ENCODE measurements around the gene HOXA6.

HOXA6 gene

GRCh38 chr7:27160546-27161213 lies 13.1 kb upstream of the HOXA6 start:
- no peak for DNase-seq

- no peak for DNase-seq
These were observed 12.6 kb upstream of the HOXA6 start for GRCh38 chr7:27160145-27160545.

GRCh38 chr7:27159266-27160144 lies 11.9 kb upstream of the HOXA6 start:
- no peak for DNase-seq

GRCh38 chr7:27158436-27159265 lies 11.1 kb upstream of the HOXA6 start:
- DNase-seq = no peak

- no peak for DNase-seq
These were observed 10.3 kb upstream of the HOXA6 start for GRCh38 chr7:27157702-27158431.

DNA sequence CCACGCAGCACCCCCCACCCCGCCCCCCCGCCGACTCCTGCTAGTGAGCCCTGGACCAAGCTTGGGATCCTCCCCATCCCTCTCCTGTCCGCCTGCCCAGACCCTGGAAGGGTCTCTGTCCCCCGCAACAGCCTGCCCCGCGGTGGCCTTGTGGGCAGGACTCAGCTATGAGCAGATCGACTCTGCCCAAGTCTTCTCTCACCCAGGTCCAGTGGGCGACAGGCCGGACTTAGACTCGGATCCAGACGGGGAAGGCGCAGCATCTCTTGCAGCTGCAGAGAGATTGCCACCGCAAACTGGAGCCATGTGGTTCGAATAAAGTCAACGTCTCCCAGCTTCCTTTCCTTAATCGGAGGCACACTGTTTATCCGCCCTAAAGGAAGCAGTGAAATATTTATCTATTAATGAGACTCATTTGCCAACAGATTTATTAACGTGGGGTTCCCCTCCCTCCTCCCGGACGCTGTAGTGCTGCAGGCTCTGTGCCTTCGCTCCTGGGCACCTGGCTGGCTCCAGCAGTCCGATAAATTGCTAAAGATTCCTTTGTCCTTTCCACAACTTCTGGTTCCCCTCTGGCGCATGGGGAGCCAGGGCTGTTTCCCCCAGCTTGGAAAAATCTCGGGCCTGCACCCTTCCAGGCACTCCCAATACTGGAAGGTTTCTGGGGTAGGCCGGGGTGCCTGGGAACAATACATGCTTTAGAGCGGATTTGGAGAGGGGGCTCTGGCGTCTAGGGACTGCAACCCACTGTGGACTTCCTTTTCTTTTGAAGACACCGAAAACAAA lies 9.5 kb upstream of the HOXA6 start:
- DNase-seq = no peak

- DNase-seq = peak; percentile 38
These were observed 8.9 kb upstream of the HOXA6 start, which contains the start of gene HOXA7 for GRCh38 chr7:27156508-27156898. TSS of gene HOXA7 (minus strand) at chr7:27156675. CDS start at chr7:27156545, 130 bp downstream.

DNA sequence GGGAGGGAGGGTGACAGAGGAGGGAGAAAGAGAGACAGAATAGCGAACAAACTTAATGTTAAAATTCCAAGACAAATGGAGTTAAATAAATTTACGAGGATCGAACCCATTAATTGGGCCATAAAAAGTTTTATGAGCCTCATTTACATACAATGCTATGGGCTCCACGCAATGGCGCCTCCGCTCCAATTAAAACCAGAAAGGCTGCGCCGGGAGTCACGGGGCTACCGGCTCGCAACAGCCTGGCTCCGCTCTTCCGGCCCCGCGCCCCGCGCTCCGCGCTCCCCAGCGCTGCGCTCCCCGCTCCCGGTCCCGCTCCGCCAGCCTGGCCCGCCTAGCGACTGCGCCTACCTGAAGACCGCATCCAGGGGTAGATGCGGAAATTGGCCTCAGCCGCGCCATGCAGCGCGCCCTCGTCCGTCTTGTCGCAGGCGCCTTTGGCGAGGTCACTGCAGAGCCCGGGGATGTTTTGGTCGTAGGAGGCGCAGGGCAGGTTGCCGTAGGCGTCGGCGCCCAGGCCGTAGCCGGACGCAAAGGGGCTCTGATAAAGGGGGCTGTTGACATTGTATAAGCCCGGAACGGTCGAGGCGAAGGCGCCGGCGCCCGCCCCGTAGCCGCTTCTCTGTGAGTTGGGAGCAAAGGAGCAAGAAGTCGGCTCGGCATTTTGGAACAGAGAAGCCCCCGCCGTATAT lies 8.4 kb upstream of the HOXA6 start:
- DNase-seq = no peak

- no peak for DNase-seq
These were observed 7.6 kb upstream of the HOXA6 start for GRCh38 chr7:27154901-27155815.

- DNase-seq = no peak
These were observed 6.8 kb upstream of the HOXA6 start for GRCh38 chr7:27154369-27154768.

- no peak for DNase-seq
These were observed 6.0 kb upstream of the HOXA6 start for GRCh38 chr7:27153526-27153925.

DNA sequence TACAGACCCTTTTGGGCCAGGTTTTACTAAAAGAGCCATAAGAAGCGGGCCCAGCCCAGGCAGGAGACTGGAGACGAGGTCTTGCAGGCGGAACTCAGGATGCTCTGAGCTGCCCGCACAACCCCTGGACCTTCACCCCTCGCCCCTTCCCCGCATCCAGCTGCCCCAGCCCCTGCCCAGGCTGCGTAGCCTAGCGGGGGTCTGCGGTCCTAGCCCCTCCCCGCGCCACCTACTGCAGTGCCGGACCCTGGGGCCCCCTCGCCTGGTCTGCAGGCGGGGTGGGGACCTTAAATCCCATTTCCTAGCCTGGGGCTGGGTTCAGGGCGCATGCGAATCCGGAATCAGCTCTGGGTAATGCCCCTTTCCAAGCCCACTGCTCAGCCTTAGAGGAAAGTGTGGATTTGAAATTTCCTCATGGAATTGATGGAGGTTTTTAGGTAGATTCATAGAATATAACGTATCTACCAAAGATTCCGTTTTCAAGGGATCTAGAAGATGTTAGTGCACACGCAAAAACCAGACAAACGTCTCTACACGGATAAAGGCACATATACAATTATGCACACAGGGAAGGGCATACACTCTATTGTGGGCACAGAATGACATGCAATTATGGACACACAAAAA lies 5.4 kb upstream of the HOXA6 start:
- no peak for DNase-seq

GRCh38 chr7:27151931-27152815 lies 4.6 kb upstream of the HOXA6 start, which contains the start of gene HOXA3:
TSS of gene HOXA3 (minus strand) at chr7:27152583. CDS start at chr7:27110640, 41,943 bp downstream.
- DNase-seq = no peak

- no peak for DNase-seq
These were observed 3.9 kb upstream of the HOXA6 start for GRCh38 chr7:27151341-27151930.

DNA sequence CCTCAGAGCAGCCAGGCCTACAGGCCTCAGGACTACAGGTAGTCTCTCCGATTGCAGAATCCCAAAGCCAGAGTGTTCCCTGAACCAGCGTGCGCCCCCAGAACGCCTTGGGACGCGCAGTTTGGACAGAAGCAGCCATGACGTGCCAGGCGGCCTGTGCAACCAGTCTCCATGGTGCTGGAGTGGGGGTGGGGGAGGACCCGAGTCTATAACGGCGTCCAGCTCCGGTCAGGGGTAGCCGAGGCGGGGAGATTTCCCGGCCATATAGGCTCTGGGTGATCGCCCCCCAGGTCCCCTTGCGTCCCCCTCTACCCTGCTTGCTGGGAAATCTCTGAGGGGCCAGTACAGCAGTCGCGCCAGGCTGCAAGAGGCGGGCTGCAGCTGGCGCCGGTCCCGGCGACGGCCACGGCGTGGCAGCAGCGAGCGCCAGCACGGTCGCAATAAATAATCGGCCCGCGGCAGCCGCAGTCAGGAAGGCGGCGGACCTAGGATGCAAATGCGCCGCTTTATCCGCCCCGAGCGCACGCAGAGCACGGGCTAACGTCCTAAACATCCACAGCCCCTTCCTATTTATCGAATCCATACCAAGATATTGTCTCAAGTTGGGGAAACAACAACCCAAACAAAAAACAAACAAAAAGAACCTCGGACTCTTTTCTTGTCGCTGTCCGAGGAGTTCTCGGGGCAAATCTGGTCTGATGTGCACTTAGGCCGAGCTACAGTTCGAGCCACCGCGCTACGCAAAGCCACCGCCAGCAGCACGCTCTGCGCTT lies 3.2 kb upstream of the HOXA6 start:
- no peak for DNase-seq

DNA sequence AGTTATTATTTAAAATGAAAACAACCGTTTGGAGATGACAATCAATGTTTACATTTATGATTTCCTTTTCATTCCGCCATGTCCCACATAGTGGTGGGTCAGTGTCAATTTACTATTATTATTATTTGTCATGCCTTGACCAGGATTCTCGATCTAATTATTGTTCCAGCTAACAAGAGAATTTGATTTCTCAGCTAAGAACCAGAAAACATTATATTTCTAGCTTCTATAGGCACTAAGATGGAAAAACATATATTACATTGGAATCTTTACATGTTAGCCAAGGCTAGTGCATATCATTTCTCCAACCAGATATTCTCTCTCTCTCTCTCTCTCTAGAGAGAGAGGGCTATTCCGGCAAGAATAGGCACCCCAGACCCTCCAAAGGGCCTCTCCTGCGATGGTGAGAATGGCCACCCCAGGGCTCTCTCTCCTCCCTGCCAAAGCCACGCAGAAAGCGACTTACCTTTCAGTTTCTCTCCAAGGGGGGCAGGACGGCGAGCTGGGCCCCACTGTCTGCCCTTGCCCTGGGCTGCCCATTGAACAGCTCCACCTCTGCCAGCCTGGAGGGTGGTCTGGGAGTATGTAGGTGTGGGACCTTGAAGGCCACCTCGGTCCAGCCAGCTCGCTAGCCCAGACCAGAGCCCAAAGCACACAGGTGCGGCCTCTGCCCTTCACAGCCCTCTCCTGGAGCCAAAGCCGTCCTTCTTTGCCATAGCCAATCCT lies 2.4 kb upstream of the HOXA6 start:
- no peak for DNase-seq
